CD4-positive, alpha-beta T cell treated with Interleukin-15 for 4 hours (primary cell): Measurements from ENCODE around the gene SASH1.

Experiments used
- DNase-seq: peaks from one replicate; pipeline ENCODE4 v3.0.0-alpha.2; 2020; ENCODE audit warnings: low spot score

The SASH1 gene

DNA sequence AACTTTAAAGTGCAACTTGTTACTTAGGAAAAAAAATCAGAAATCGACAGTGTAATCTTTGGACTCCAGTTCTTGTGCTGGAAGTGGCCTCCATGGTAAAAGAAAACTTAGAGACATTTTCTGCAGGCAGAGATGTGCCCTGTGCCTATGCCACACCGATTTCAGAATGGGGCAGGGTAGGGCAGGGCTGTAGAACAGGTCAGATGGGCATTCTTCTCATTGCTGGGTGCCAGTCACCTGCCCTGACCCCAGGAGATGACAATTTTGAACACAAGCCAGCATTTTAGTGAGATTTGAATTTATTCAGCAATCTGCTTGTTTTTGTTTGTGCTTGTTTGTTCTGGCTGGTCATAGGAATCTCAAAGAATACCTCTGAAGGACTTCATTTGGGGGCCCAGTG is 63.3 kb downstream of the SASH1 start:
- DNase-seq, result no peak

DNA sequence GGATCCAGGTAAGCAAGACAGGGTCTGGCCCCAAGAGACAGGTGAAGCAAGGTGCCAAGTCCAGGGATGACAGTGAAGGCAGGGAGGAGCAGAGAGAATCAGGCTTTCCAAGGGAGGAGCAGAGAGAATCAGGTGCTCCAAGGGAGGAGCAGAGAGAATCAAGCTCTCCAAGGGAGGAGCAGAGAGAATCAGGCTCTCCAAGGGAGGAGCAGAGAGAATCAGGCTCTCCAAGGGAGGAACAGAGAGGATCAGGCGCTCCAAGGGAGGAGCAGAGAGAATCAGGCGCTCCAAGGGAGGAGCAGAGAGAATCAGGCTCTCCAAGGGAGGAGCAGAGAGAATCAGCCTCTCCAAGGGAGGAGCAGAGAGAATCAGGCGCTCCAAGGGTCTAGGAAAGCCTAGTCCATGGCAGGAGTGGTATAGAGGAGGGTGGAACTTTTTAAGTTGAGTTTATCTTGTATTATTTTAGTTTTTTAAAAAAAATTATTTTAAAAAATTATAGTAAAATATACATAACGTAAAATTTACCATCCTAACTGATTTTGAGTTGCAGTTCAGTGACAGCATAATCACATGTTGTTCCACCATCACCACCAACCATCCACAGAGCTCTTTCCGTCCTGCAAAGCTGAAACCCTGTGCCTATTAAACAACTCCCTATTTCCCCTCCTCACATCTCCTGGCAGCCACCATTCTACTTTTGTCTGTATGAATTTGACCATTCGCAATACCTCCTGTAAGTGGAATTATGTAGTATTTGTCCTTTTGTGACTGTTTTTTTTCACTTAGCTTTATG is 64.1 kb downstream of the SASH1 start:
- no peak for DNase-seq

DNA sequence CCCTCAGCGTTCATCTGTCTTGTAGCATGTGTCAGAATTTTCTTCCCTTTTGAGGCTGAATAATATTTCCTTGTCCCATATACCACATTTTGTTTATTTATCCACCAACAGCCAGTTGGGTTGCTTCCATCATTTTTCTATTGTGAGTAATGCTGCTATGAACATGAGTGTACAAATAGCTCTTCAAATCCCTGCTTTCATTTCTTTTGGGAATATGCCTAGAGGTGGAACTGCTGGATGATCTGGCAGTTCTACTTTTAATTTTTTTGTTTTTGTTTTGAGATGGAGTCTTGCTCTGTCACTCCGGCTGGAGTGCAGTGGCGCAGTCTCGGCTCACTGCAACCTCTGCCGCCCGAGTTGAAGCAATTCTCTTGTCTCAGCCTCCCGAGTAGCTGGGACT is 64.7 kb downstream of the SASH1 start:
- no peak for DNase-seq

- no peak for DNase-seq
Measured at GRCh38 chr6:148413321-148414091, 70.9 kb downstream of the SASH1 start.

DNA sequence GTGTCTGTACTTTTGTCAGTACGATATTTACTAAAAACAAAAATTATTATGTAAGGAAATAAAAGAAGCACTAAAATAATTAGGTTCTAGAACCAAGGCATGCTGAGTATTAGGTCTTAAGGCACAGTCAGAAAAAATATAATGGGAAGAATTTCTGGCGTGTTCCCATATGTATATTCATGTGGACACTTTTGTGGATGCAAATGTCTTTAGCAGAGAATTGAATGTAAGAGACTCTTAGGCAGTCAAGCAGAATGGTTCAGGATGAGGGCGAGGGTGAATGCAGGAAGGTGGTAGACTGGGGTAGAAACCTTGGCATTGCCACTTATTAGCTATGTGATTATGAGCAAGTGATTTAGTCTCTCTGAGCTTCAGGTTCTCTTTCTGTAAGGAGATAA is 71.5 kb downstream of the SASH1 start:
- DNase-seq, result no peak

DNA sequence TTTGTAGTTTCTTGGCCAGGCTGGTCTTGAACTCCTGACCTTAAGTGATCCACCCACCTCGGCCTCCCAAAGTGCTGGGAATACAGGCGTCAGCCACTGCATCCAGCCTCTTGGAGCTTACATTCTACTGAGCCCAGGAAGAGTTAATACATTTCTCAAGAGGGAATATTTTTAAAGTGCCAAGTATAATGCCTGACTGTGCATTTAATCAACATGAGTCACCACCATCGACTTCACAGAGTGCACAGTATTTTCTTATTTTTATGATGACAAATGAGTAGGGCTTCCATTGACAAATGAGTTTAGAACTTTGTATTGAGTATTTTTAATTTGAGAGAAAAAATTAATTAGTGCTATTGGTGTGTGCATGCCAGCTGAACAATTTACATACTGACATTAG is 72.2 kb downstream of the SASH1 start:
- no peak for DNase-seq

GRCh38 chr6:148415511-148416260 is 73.0 kb downstream of the SASH1 start:
- DNase-seq, result no peak

DNA sequence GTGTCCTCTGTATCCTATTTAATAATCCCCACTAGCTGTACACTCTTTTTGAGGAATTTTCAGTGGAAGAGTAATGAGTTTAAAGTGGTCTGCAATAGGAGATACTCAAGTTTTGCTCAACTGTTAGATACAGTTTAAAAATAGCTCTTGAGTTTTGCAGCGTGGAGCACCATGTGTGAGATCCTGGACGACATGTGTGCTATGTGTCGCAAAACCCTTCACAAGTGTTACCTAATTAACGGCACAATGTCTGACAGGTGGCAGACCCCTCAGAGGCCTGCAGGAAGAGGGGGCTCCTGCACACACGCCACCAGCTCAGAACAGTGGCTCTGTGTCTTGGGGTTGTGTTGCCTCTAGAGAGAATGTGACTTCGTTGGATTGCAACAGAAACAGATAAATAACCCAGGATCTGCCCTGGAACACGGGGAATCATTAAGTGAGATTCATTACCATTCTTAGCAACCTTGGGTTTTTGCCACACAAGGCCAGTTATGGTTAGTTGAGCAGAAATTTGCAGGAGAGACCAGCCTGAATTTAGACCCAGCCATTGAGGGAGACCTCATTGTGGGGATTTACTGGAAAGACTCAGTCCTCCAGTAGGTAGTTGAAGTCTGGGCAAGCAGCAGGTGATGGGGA is 73.8 kb downstream of the SASH1 start:
- no peak for DNase-seq

DNA sequence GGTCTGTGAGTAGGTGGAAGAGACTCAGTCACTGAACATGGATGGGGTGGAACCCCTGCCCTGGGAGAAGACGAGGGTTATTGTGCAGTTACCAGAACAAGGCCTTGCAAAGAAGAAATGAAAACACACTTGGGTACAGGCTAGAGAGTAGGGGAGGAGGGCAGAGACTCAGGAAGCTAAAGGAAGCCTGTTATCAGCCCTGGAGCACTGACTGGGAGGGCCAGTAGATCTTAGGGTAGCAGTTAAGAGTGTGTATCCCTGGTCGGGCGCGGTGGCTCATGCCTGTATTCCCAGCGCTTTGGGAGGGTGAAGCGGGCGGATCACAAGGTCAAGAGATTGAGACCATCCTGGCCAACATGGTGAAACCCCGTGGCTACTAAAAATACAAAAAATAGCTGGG is 74.4 kb downstream of the SASH1 start:
- DNase-seq, result no peak

DNA sequence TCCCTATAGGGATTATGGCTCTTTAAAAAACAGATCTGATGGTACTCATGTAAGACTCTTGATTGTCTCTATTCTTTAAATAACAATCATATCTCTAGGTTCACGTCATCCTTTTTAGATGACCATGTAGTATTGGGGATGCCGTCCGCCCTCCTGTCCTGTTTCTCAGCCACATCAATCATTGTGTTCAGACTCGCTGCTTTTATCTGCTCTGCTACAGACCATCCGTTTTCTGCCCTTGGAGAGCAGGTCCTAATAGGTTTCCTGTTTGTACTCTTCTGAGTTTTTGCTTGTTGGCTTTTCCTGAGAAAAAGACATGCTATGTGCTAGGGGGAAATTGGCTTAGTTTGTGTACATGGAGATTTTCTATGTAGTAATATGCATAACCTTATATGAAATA is 76.8 kb downstream of the SASH1 start:
- no peak for DNase-seq

DNA sequence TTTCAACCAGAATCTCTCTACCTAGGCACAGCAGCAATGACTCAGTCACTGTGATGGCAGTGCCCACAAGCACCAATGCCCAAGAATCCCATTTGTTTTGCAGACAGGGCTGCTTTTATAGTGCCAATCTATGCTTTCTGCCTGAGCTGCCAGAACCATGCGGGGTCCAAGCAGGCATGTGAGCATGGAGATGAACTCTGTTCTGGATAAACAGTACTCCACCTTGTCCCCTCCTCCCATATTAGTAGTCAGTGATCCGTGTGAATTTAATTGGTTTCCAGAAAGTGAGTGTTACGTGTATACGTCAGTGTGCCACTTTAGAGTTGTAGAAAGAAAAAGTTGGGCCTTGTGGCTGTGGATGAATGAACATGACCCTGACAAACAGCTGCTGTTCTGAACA is 79.4 kb downstream of the SASH1 start:
- DNase-seq, result no peak

GRCh38 chr6:148423133-148423532 is 80.5 kb downstream of the SASH1 start:
- DNase-seq, result no peak

DNA sequence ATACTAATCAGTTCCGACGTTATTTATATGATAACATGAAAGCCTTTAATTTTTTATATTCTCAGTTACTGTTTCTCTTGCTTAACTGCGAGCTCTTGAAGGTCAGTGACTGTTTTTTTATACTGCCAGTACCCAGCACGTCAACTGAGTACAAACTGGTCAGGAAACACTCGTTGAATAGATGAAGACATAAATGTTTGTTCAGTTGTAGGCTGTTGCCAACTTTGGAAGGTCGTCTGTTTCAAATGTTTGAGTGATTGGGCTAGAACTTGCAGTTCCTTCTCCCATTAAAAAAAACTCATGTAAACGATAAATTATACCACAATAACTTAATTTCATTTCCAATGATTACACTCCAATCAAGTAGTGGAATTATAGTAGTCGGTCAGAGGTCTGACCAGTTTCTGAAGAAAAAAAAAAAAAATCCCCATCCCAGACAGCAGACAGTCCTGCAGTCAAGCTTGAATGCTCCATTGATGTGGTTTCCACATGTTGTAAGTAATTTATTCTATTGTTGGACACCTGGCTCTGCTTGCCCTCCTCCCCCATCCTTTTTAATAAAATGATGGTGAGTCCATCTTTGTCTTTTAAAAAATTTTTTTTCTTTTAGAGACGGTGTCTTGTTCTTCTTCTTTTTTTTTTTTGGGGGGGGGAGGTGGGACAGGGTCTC is 81.1 kb downstream of the SASH1 start:
- no peak for DNase-seq

GRCh38 chr6:148425443-148425842 is 82.8 kb downstream of the SASH1 start:
- DNase-seq, result no peak

DNA sequence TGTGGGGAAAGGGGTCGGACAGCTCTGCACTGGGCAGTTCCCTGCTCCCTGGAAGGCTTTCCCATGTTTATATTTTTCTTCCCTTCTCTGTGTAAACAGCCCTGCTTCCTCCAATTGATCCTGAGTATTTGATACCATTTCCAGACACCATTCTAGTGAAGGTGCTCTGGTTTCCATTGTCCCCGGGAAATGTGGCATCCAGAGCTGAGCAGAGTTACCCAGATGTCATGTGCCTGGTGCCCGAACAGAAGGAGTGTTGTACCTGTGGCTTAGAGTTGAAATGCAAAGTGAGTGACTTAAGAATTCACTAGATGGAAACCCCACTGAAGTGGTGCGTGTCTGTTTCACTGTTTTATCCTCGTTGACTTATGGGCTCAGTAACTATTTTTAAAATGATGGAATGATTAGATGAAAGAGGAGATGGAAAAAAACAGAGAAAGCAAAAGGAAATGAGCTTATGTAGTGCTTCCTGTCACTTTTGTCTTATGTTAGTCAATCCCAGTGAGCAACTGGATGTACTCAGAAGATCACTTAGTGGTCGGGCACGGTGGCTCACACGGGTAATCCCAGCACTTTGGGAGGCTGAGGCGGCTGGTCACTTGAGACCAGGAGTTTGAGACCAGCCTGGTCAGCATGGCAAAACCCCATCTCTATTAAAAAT is 83.8 kb downstream of the SASH1 start:
- no peak for DNase-seq

- DNase-seq, result no peak
Measured at GRCh38 chr6:148427333-148427732, 84.7 kb downstream of the SASH1 start.

DNA sequence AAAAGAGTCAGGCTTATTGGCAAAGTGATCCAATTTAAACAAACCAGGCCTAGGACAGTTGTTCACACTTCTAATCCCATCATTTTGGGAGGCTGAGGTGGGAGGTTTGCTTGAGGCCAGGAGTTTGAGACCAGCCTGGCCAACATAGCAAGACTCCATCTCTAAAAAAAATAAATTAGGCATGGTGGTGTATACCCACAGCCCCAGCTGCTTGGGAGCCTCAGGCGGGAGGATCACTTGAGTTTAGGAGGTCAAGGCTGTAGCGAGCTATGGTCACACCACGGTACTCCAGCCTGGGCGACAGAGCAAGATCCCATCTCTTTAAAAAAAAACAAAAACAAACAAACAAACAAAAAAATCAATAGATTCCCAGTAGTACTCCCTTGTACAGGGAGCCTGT is 86.8 kb downstream of the SASH1 start:
- no peak for DNase-seq

GRCh38 chr6:148430897-148431296 is 88.3 kb downstream of the SASH1 start:
- no peak for DNase-seq

- no peak for DNase-seq
Measured at GRCh38 chr6:148431413-148431812, 88.8 kb downstream of the SASH1 start.

- DNase-seq, result no peak
Measured at GRCh38 chr6:148431840-148432239, 89.2 kb downstream of the SASH1 start.

DNA sequence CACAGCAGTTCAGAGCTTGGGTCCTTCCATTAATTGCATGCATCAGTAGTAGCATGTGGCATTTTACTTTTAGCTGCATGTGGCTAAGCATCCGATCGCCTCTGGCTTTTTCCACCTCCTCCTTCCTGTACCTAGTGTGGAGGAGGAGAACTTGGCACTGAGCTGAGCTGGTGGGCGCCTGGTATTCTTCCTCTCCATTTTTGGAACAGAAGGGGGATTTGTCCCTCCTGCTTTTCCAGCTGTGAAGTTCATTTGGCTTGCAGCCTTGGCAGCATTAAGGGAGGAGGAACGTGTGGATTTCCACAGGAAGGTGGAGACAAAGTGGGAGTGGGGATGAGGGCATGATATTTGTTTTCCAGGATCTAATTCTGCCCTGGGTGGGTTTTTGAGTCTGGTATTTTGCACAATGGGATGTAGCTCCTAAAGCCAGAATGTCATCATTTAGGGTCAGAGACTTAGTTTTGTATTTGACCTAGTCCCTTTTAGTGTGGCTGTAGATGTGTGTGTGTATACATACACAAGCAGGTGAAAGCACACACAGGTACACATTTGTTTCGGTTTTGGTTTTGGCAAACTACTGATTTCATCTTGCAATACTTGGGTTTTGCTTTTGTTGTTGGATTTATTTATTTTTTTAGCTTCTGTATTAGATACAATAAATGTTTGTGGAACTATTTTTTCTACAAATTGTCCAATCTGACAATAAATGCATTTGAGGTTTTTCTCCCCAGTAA is 90.0 kb downstream of the SASH1 start:
- no peak for DNase-seq
